GM21515 (cell line): Measurements from ENCODE around the gene LAMA5.

Source experiments
- ATAC-seq: cut with Tn5 transposase; IDR thresholded peaks from one replicate; pipeline ENCODE4 v1.9.1; 2021; ENCODE audit not compliant: unreplicated experiment

LAMA5 gene

DNA sequence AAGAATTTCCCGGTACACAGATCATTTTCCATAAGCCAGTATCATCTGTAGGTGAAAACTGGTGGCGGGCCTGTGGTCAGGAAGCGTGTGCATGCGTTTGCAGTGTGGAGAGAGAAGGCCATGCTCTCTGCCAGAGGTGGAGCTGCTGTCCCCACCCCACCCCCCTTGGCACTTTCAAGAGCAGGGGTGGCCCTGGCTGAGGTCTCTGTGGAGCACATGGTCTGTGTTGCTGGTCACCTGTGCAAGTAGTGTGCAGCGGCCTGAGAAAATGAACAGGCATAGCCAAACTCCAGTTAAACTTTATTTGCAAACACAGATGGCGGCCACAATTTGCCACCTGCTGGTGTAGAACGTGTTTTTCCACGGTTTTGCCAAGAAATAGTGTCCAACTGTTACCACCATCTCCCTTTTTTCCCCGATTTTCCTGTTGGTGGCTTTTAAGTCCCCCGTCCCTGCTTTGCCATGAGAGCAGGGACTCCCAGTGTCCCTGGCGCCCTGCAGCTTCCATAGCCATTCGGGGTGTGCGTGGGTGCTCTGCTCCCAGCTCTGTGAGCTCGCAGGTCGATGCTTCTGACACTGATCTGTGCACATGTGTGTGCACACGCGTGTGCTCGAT is 61.9 kb downstream of the LAMA5 start:
- ATAC-seq = no peak

GRCh38 chr20:62304331-62305148 is 62.6 kb downstream of the LAMA5 start:
- no peak for ATAC-seq

GRCh38 chr20:62303340-62304226 is 63.5 kb downstream of the LAMA5 start:
- ATAC-seq = peak; percentile 2

DNA sequence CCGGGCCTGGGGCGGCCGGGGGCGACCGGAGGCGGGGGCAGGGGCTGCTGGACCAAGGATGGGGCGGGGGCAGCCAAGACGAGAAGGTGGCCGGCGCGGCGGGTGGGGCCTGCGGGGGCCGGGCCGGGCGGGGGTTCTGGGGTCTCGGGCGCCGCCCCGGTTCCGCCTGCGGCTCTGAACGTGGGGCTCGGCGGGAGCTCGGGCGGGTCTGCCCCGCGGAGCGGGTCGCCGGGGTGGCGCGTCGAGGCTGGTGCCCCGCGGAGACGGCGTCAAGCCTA is 64.1 kb downstream of the LAMA5 start:
- no peak for ATAC-seq

GRCh38 chr20:62302341-62303061 is 64.6 kb downstream of the LAMA5 start, which contains the start of gene ADRM1:
Gene ADRM1, plus strand, starts transcription at chr20:62302997. Its CDS starts 572 bp downstream, at chr20:62303569.
- ATAC-seq = peak; percentile 83

GRCh38 chr20:62301773-62302340 is 65.3 kb downstream of the LAMA5 start:
- ATAC-seq = no peak

DNA sequence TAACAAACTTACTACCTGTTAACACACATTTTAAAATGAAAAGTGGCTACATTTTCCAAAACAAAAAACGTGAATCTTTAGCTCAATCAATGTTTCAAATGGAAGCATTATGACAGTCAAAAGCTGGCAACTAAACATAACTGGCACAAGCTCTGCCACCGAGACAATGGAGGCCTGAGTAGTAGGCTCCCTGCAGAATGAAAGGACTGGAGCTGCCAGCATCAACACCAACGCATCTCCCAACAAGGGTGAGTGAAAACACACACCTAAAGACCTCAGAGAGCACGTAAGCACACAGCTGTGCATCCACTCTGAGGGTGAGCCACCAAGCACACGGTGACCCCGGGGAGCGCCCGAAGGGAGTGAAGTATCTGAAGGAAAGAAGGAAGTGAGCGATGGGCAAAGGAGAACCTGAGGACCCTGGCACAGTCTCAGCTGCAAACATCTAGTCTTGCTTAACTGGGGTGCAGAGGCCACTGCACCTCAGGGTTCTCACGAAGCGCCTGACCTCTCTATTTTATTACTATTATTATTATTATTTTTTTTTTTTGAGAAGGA is 65.9 kb downstream of the LAMA5 start:
- ATAC-seq = no peak

DNA sequence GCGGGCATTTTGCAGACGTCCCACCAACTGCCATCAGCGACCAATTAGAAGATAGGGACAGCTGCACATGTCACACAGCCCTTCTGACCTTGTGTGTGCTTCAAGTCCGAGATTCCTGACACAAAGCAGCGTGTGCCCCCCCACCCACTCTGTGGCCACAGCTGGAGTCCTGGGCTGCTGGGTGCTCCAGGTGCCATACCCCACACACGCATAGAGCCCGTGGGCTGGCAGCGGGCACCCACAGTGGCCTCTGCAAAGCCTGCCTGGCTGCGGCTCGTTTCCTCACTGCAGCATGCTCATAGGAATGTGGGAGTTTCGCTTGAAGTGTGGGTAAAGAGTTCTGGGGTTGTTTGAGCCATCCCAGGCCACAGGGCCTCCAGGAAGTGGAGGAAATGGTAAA is 66.8 kb downstream of the LAMA5 start:
- ATAC-seq = no peak

DNA sequence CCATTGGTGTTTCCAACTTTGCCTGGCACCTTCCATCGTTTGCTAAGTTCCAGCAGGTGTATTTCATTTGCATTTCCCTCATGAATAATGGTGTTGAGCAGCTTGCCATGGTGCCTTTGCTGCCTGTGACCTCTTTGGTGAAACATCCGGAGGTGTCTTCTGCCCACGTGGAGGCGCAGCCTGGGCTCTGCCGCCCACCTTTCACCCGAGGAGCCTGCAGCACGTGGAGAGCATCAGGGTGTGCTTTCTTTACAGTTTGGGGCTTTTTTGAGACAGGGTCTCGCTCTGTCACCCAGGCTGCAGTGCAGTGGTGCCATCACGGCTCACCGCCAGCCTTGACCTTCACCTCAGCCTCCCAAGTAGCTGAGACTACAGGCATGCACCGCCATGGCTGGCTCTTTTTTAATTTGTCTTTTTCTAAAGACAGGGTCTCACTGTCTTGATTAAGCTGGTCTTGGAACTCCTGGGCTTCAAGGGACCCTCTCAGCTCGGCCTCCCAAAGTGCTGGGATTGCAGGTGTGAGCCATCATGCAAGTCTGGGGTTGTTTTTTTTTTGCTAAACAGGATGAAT is 67.4 kb downstream of the LAMA5 start:
- no peak for ATAC-seq

DNA sequence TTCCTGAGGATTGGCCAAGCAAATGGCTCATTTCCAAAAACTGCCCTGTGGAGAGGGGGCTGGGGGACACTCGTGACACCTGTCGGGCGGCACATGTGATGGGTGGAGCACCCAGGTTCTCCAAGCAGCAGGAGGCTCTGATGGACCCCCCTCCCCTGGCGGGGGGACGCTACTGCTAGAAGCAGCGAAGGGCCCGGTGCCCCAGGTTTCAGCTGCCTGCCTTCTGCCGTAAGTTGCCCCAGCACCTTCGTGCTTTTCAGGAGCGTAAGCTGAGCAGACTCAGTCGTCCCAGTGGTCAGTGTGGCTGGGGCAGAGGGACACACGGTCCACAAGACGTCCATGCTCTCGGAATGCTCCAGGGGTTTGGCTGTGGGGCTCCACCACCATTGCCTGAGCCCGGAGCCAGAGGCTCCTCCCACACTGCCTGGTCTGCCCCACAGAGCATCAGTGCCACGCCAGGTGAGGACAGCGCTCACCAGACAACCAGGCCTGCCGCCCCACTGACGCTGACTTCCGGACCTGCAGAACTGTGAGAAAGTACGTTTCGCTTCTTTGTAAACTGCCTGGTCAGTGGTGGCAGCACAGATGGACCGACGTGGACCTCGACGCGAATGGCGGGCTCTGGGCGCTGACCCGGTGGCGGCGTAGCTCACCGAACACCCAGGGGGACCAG is 68.4 kb downstream of the LAMA5 start:
- no peak for ATAC-seq

DNA sequence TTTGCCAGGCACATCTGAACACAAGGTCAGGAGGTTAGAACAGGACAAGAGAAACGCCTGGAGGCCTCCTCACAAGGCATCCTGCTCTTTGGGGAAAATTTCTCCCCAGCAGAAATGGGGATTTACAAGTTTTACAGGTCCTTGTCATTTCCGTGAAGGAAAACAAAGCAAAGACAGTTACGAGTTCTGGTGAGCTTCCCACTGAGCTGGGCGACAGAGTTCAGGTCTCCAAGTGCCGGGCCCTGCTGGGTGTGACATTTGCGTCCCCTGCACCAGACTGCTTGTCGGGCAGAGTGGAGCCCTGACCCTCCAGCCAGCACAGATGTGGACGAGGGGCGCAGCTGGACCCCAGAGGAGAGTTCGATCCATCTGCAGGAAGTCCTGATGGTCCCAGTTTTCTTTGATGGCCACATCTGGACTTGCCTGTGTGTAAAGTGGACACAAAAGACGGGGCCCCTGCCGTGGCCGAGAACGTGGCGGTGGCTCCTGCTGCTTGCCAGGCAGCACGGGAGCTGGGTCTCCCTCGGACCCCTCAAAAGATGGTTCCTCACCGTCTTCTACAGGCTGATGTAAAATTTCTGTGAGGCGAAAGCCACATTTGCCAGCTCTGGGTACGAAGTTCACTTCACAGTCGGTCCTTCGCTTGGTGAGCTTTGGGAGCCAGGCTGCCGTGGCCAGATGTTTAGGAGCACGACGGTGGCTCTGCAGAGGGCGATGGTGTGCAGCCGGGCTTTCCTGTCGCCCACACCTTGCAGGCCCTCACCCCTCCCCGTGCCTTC is 69.5 kb downstream of the LAMA5 start:
- no peak for ATAC-seq

DNA sequence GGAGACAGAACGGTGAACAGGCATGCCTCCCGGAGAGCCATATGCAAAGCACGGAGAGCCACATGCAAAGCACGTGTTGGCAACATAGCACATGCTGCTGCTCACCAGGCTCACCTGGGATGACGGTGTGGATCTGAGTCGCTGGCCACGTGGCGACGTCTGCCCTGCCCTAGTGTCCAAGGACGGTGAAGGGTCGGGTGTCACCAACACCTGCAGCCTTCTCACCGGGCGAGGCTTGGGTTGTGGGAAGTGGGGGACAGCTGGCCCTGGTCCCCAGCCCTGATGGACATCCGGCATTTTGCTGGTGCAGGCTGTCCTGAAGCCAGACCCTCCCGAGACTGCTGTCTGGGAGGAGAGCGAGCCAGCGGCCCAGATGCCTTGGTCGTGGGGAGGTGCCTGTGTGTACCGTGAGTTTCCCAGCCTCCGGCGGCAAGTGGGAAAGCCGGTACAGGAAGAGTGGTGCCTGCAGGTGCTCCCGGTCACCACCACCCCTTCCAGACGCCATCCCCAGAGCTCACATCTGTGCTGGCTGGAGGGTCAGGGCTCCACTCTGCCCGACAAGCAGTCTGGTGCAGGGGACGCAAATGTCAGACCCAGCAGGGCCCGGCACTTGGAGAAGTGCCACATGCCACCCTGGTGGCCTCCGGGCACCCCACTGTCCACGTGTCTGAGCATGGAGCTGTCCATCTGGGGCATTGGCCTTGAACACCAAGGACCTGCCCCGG is 70.2 kb downstream of the LAMA5 start:
- ATAC-seq = no peak

GRCh38 chr20:62294516-62294915 is 72.6 kb downstream of the LAMA5 start:
- ATAC-seq = no peak

- ATAC-seq = no peak
These were observed 73.2 kb downstream of the LAMA5 start for GRCh38 chr20:62293946-62294345.

DNA sequence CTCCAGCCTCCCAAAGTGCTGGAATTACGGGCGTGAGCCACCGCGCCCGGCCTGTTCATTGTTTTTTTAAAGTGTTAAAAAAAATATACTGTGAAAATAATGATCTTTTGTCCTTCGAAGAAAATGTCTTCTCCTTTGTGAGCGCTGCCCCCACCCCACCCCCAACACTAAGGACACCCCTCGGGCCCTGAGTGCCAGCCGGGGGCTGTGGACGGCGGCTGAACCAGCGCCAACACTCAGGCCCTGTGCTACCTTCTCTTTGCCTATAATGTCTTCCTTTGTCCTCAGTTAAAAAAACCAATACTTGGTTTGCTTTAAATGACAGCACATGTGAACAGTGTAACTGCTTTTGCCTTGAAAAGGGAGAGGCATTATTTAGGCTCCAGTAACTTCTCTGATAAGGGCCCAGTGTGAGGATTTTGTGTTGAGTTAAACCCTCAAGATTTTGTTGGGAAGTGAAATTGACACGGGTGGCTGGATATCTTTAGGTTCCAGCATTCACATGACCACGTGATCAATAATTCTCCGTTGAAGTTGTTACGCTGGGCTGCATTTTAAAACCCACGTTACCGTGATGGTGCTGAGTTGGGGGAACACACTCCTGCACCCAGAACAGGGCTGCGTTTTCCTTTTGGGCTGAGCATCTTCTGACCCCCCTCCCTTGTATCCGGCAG is 73.9 kb downstream of the LAMA5 start:
- no peak for ATAC-seq

- ATAC-seq = no peak
These were observed 75.0 kb downstream of the LAMA5 start for GRCh38 chr20:62292108-62292507.

DNA sequence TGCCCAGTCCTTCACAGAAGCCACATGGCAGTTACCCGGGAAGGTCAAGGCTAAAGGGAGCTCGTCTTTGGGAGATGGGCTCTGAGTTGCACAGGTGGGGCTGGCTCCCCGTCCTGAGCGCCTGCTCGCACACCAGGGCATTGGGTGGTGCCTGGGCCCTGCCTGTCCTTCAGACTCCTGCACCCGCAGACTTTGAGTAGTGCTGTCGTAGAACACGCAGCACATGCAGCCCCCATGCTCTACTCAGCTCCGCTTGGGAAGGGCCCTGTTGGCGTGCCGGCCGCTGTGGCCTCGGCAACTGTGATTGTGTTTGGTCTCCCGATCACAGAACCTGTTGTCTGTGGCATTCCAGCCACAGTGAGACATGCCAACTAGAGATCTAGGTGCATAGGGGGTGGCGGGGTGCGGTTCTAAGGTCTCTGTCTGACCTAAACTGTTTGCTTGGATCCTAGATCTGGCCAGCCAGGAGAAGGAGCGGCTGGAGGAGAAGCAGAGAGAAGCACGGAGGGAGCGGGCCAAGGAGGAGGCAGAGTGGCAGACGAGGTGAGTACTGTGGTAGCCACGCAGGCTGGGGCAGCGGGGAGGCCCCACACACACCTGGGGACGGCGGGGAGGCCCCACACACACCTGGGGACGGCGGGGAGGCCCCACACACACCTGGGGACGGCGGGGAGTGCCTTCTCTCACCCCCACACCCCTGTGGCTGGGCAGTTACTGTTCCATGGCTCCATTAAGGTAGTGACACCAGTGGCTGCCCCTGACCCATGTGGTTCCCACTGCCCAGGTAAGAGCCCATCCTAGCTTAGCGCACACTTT is 75.7 kb downstream of the LAMA5 start:
- no peak for ATAC-seq
